AG09309 (cell line): ENCODE measurements around the gene FUS.

Experiments used
- DNase-seq: peaks from one replicate; pipeline ENCODE4 v3.0.0-alpha.2; 2010; ENCODE audit warnings: low read depth
- H3K4me3 ChIP-seq: 2 replicates; pipeline ENCODE4 v1.5.1; 2011; ENCODE audit warnings: mild to moderate bottlenecking, low read depth, low read length, moderate library complexity; ENCODE audit not compliant: control insufficient read depth
- CTCF ChIP-seq: IDR thresholded peaks from 2 replicates; pipeline ENCODE4 v1.5.1; 2011; ENCODE audit warnings: mild to moderate bottlenecking, low read depth, low read length, inconsistent platforms; ENCODE audit not compliant: insufficient read depth, control insufficient read depth; ENCODE audit errors: missing control alignments

FUS gene

GRCh38 chr16:31229501-31229900 lies 49.6 kb downstream of the FUS start:
- TF ChIP-seq CTCF: no peak
- DNase-seq: no peak
- H3K4me3 ChIP-seq: no peak overlapping the region

- TF ChIP-seq CTCF: no peak
- DNase-seq: no peak
- H3K4me3 ChIP-seq: no peak overlapping the region
These were observed 58.1 kb downstream of the FUS start for GRCh38 chr16:31238041-31238440.
